Adrenal gland (tissue), 5 donors: ENCODE measurements around the gene ZNF697.

Source experiments
- CTCF ChIP-seq, 6 experiments: fragments of 450-650 bp in 4 of 6; fragments of 200-600 bp in 2 of 6; sonication (generic) in 1 of 6; IDR thresholded peaks; 1 replicate in 5 of 6; 2 replicates in 1 of 6; pipeline versions ENCODE4 v1.5.1 to v1.8.0; 2016 to 2021; ENCODE audit warnings: antibody characterized with exemption in 6 of 6, mild to moderate bottlenecking in 2 of 6, moderate library complexity in 1 of 6
- POLR2A ChIP-seq, 2 donors: fragments of 450-650 bp; IDR thresholded peaks; one replicate each; pipeline ENCODE4 v1.6.1; 2017; ENCODE audit warnings: antibody characterized with exemption in 2 of 2, mild to moderate bottlenecking in 2 of 2, moderate library complexity in 1 of 2
- donor health status: DM: no; HTN: no; CAD: no.

GRCh38 chr1:119632841-119633240 is 15.2 kb downstream of the ZNF697 start:
- TF ChIP-seq CTCF (IDR thresholded peaks at IDR 0.05) (no peak), POLR2A (IDR thresholded peaks at IDR 0.05) (no peak)
